ENCODE data around the gene CCDC187. TPM values are rescaled to one million over a fixed set of nuclear protein-coding genes. Genes with fewer than 3 reads are reported as not detected.

Gene CCDC187
- total and polyA plus RNA-seq, 2 of the 13 experiments (the other 11 are each of a cell fraction or from before 2014, with no cell fraction given): 0.03 to 0.13 TPM

- H3K27me3 ChIP-seq (ENCODE audit: control insufficient read depth in 1 of 2, insufficient read depth in 2 of 2, low read length in 2 of 2): peaks cover 4 to 8% of the 10 kb centered on the region in 2 experiments; a peak in 4 of 5 replicates
- TF ChIP-seq TAF1 (CRISPR knock-in tag; IDR thresholded peaks at IDR 0.05) (no peak), GABPB1 (CRISPR knock-in tag; IDR thresholded peaks at IDR 0.05) (0 out of 2 replicates have a peak, but pooled peaks have one; percentile 17), RARA (CRISPR knock-in tag; IDR thresholded peaks at IDR 0.05) (0 out of 2 replicates have a peak, but pooled peaks have one; percentile 10), ZNF468 (CRISPR knock-in tag; IDR thresholded peaks at IDR 0.05) (no peak), HIC2 (CRISPR knock-in tag; IDR thresholded peaks at IDR 0.05; ENCODE audit: low read depth) (0 out of 2 replicates have a peak, but pooled peaks have one; percentile 12), KIAA2018 (CRISPR knock-in tag; IDR thresholded peaks at IDR 0.05; ENCODE audit: borderline replicate concordance) (no peak), ZNF687 (CRISPR knock-in tag; IDR thresholded peaks at IDR 0.05) (peak; percentile 29), RXRB (CRISPR knock-in tag; IDR thresholded peaks at IDR 0.05; ENCODE audit: borderline replicate concordance) (peak; percentile 53; the same call in 1 of the 2 replicates)
Observed at GRCh38 chr9:136316896-136317676, 13.2 kb upstream of the CCDC187 start.

More at GRCh38 chr9:136316896-136317676, 13.2 kb upstream of the CCDC187 start:
- no peak overlapping the region for H3K9ac ChIP-seq (ENCODE audit: insufficient read depth, low read depth, low read length)
- H2AFZ ChIP-seq (ENCODE audit: low read length): no peak overlapping the region
- no peaks in the 10 kb centered on the region for H3K79me2 ChIP-seq (ENCODE audit: insufficient read depth, low read length)
- H3K4me2 ChIP-seq (ENCODE audit: low read depth, low read length): peak overlapping the region; percentile 14; the same call in 1 of the 2 replicates
- in situ Hi-C loops (cut with HindIII; ENCODE audit: extremely low pct_ligation_motif_present, low pct_unique_long_range_greater_than_20kb): no loop called here
- POLR2A ChIA-PET: no interaction called here
- ATAC-seq (peak; percentile 52), DNase-seq (ENCODE audit: low spot score) (no peak), FAIRE-seq (no peak)
- WGBS (ENCODE audit: low lambda C conversion rate): 23% methylated on average over 8 of the region's 13 CpGs
- H3K27ac ChIP-seq (ENCODE audit: extremely low read length, insufficient read depth, low read length): no peak overlapping the region
- no peaks in the 10 kb centered on the region for H3K36me3 ChIP-seq (replicated peaks in 1 of 2; ENCODE audit: control insufficient read depth in 1 of 2, insufficient read depth in 2 of 2, low read length in 2 of 2)
- H3K4me1 ChIP-seq (ENCODE audit: insufficient read depth, low read length): peaks cover 25% of the 10 kb centered on the region
- no TSS peak for BruUV-seq (replicated peaks)
- H3K4me3 ChIP-seq (replicated peaks in 1 of 3; ENCODE audit: insufficient read depth in 1 of 3, low read depth in 2 of 3, low read length in 3 of 3): no peak overlapping the region; a peak in 1 of 6 replicates
- H4K20me1 ChIP-seq (ENCODE audit: insufficient read depth, low read length): no peaks in the 10 kb centered on the region
- H3K9me3 ChIP-seq (ENCODE audit: low read length): peaks cover 16% of the 10 kb centered on the region
- CTCF ChIA-PET (ENCODE audit: low intra/inter-chr PET ratio, low total read pairs): no interaction called here
- intact Hi-C loops (cut with micrococcal nuclease; ENCODE audit: unreplicated experiment): no loop called here
